ENCODE measurements around the gene GASK1A.

DNA sequence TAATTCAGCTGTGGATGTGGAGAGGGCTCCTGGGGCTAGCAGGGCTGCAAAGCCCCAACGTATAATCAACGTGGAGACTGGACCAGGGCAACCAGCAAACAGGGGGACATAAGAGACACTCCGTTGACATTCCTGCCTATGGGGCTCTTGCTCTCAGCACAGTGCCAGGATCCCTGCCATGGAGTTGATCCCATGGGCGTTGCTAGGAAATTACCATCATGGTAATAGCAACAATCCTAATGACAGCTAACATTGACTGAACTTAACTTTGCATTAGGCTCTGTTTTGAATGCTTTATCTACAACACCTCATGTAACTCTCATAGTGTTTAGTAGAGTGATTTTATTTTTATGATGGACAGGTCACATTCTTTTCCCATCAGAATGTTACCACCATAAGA is 16.9 kb downstream of the GASK1A start:
- TF ChIP-seq, protein P1, sequence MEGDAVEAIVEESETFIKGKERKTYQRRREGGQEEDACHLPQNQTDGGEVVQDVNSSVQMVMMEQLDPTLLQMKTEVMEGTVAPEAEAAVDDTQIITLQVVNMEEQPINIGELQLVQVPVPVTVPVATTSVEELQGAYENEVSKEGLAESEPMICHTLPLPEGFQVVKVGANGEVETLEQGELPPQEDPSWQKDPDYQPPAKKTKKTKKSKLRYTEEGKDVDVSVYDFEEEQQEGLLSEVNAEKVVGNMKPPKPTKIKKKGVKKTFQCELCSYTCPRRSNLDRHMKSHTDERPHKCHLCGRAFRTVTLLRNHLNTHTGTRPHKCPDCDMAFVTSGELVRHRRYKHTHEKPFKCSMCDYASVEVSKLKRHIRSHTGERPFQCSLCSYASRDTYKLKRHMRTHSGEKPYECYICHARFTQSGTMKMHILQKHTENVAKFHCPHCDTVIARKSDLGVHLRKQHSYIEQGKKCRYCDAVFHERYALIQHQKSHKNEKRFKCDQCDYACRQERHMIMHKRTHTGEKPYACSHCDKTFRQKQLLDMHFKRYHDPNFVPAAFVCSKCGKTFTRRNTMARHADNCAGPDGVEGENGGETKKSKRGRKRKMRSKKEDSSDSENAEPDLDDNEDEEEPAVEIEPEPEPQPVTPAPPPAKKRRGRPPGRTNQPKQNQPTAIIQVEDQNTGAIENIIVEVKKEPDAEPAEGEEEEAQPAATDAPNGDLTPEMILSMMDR (conservative IDR thresholded peaks at IDR 0.05; ENCODE audit: low read depth, low read length) = no peak
- no peak for TF ChIP-seq EZH2 (IDR thresholded peaks at IDR 0.05; ENCODE audit: borderline replicate concordance, low read depth, low read length, poor library complexity, severe bottlenecking)

Measured in A673 (cell line).